Stimulated activated naive CD4-positive, alpha-beta T cell treated with Interleukin-2 at 50 U/mL for 16 hours (primary cell): ENCODE measurements around the gene TBC1D28.
"Not testable (repeated sequence)": the region's sequence is repeated elsewhere in the genome, so short reads cannot be mapped to it uniquely, and the experiment has no call there.

ENCODE experiments used
- DNase-seq: peaks from one replicate; lab custom pipeline; 2025; lab: John Stamatoyannopoulos, UW

The TBC1D28 gene

GRCh38 chr17:18613016-18613415 is 31.2 kb downstream of the TBC1D28 start:
- not testable (repeated sequence) for DNase-seq

- DNase-seq, result not testable (repeated sequence)
Observed at GRCh38 chr17:18593138-18593537, 51.1 kb downstream of the TBC1D28 start.
